Endothelial cell of umbilical vein (primary cell): ENCODE measurements around the gene CASP2. TPM values are rescaled to one million over a fixed set of nuclear protein-coding genes. Genes with fewer than 3 reads are reported as not detected.

ENCODE experiments used
- BruUV-seq: library from RNA; stranded (reverse); fragments of 400-500 nt; replicated peaks from 2 replicates; lab custom pipeline; 2021; lab: Mats Ljungman, UMichigan
- CTCF ChIA-PET: fragments of 300-600, 350-600 bp; sonication (Branson Sonifier 250); formaldehyde crosslinking; loops from one replicate; lab custom pipeline; 2021; ENCODE audit warnings: antibody characterized with exemption, inconsistent platforms; lab: Charles Lee
- POLR2A ChIA-PET: fragments of 300-600, 350-600 bp; sonication (Branson Sonifier 250); formaldehyde crosslinking; loops from one replicate; lab custom pipeline; 2021; ENCODE audit warnings: antibody characterized with exemption, inconsistent platforms; lab: Charles Lee
- DNase-seq: peaks from one replicate; pipeline ENCODE4 v3.0.0-alpha.2; 2011; ENCODE audit warnings: low read depth, low spot score
- FAIRE-seq: peaks from 2 replicates; lab custom pipeline; 2011; peaks lifted over from hg19 to GRCh38; lab: Jason Lieb, UNC
- H2AFZ ChIP-seq: 2 replicates; pipeline ENCODE4 v1.6.0; 2012; ENCODE audit warnings: low read depth, low read length, control low read depth, inconsistent platforms
- H3K27ac ChIP-seq: 2 replicates; pipeline ENCODE4 v1.5.1; 2011; ENCODE audit warnings: low read depth, mild to moderate bottlenecking, control low read depth, low read length, moderate library complexity; ENCODE audit not compliant: insufficient read depth
- H3K27me3 ChIP-seq, 2 experiments: 2 replicates each; pipeline versions ENCODE4 v1.6.0 to v1.6.1; 2011; ENCODE audit warnings: low read length in 2 of 2, mixed read lengths in 1 of 2; ENCODE audit not compliant: control insufficient read depth in 2 of 2, insufficient read depth in 2 of 2
- H3K36me3 ChIP-seq, 2 experiments: 2 replicates in 1 of 2; 3 replicates in 1 of 2; pipeline ENCODE4 v1.5.1; 2011; ENCODE audit warnings: low read length in 2 of 2, mild to moderate bottlenecking in 1 of 2, moderate library complexity in 1 of 2; ENCODE audit not compliant: control insufficient read depth in 2 of 2, insufficient read depth in 2 of 2; ENCODE audit errors: extremely low read depth in 1 of 2
- H3K4me1 ChIP-seq: 3 replicates; pipeline ENCODE4 v1.5.1; 2011; ENCODE audit warnings: mild to moderate bottlenecking, low read length; ENCODE audit not compliant: control insufficient read depth, insufficient read depth; ENCODE audit errors: extremely low read depth
- H3K4me2 ChIP-seq: 2 replicates; pipeline ENCODE4 v1.6.1; 2011; ENCODE audit warnings: low read length, control low read depth, mixed read lengths; ENCODE audit not compliant: insufficient read depth
- H3K4me3 ChIP-seq, 3 experiments: fragments of 200-600 bp in 1 of 3; sonication (generic), shearing (Covaris generic) in 1 of 3; replicated peaks in 1 of 3; 2 replicates each; pipeline ENCODE4 v1.5.1; 2011 to 2016; ENCODE audit warnings: control low read depth in 3 of 3, low read length in 3 of 3, mild to moderate bottlenecking in 2 of 3, inconsistent platforms in 1 of 3, low read depth in 1 of 3, moderate library complexity in 1 of 3; ENCODE audit not compliant: insufficient read depth in 1 of 3
- H3K79me2 ChIP-seq: 2 replicates; pipeline ENCODE4 v1.6.0; 2012; ENCODE audit warnings: low read length, inconsistent platforms; ENCODE audit not compliant: control insufficient read depth, insufficient read depth
- H3K9ac ChIP-seq: replicated peaks from 2 replicates; pipeline ENCODE3; 2011; ENCODE audit warnings: low read length, control low read depth; ENCODE audit not compliant: insufficient read depth; ENCODE audit errors: extremely low read depth
- H3K9me1 ChIP-seq: replicated peaks from 3 replicates; pipeline ENCODE4 v1.6.0; 2011; ENCODE audit warnings: mild to moderate bottlenecking, low read length; ENCODE audit not compliant: control insufficient read depth, insufficient read depth; ENCODE audit errors: extremely low read depth
- H3K9me3 ChIP-seq: replicated peaks from 2 replicates; pipeline ENCODE4 v1.5.1; 2012; ENCODE audit warnings: low read length, inconsistent platforms; ENCODE audit not compliant: control insufficient read depth, insufficient read depth
- H4K20me1 ChIP-seq: replicated peaks from 2 replicates; pipeline ENCODE3; 2011; ENCODE audit warnings: mild to moderate bottlenecking, low read length; ENCODE audit not compliant: control insufficient read depth, insufficient read depth; ENCODE audit errors: extremely low read depth
- CTCF ChIP-seq, 2 donors: IDR thresholded peaks; 1 replicate in 1 of 2; 2 replicates in 1 of 2; pipeline ENCODE4 v1.5.1; 2011; ENCODE audit warnings: low read length in 2 of 2, mild to moderate bottlenecking in 2 of 2, moderate library complexity in 2 of 2, control low read depth in 1 of 2, inconsistent platforms in 1 of 2, low read depth in 1 of 2; ENCODE audit not compliant: insufficient read depth in 1 of 2; ENCODE audit errors: extremely low read depth in 1 of 2
- EZH2 ChIP-seq: IDR thresholded peaks from 2 replicates; pipeline ENCODE4 v1.6.1; 2012; ENCODE audit warnings: borderline replicate concordance, low read depth, mild to moderate bottlenecking, moderate library complexity, low read length, inconsistent platforms; ENCODE audit not compliant: severe bottlenecking
- FOS ChIP-seq: IDR thresholded peaks from 2 replicates; pipeline ENCODE4 v1.6.1; 2011; ENCODE audit warnings: mild to moderate bottlenecking, low read length, moderate library complexity, borderline replicate concordance; ENCODE audit not compliant: insufficient read depth
- GATA2 ChIP-seq: IDR thresholded peaks from 2 replicates; pipeline ENCODE4 v1.7.0; 2011; ENCODE audit warnings: low read depth, mild to moderate bottlenecking, moderate library complexity, mixed read lengths, low read length; ENCODE audit not compliant: insufficient read length, insufficient read depth
- JUN ChIP-seq: IDR thresholded peaks from 2 replicates; pipeline ENCODE4 v1.6.1; 2011; ENCODE audit warnings: borderline replicate concordance, low read depth; ENCODE audit not compliant: insufficient read length, insufficient read depth
- MAX ChIP-seq: IDR thresholded peaks from 2 replicates; pipeline ENCODE4 v1.6.1; 2011; ENCODE audit not compliant: insufficient read depth, insufficient read length
- MYC ChIP-seq: IDR thresholded peaks from one replicate; pipeline ENCODE4 v1.6.1; 2011; ENCODE audit warnings: mild to moderate bottlenecking, low read depth, low read length
- POLR2A ChIP-seq: IDR thresholded peaks from 2 replicates; pipeline ENCODE4 v1.6.1; 2012; ENCODE audit warnings: low read depth, mild to moderate bottlenecking, control low read depth, low read length
- POLR2AphosphoS5 ChIP-seq: IDR thresholded peaks from 2 replicates; pipeline ENCODE4 v1.6.1; 2012; ENCODE audit warnings: low read depth, mild to moderate bottlenecking, control low read depth, low read length, moderate library complexity; ENCODE audit not compliant: insufficient read depth
- dilution Hi-C: fragments of 300-500 bp; cut with MboI; formaldehyde crosslinking; loops from one replicate; pipeline ENCODE4 v1.15.0; 2019; ENCODE audit warnings: low sequenced_read_pairs; ENCODE audit not compliant: extremely low pct_ligation_motif_present
- intact Hi-C: fragments of 100-400 bp; cut with micrococcal nuclease; formaldehyde crosslinking; loops from one replicate; pipeline ENCODE4 v1.10.0; 2022
- polyA plus RNA-seq, 4 experiments: library from polyadenylated mRNA; depleted of rRNA in 3 of 4; stranded (reverse) in 3 of 4; unstranded in 1 of 4; fragments of >200 nt; gene quantifications; 2 replicates each; pipeline versions ENCODE4 v1.2.1 to v1.2.3, GENCODE V29; 2011 to 2012; ENCODE audit warnings: missing spikeins in 1 of 4
- total RNA-seq: library from RNA; stranded (reverse); gene quantifications from 2 replicates; pipeline ENCODE4 v1.2.3, GENCODE V29; 2021

CASP2 gene
- total and polyA plus RNA-seq, 2 donors (not counting 3 experiments of a cell fraction or from before 2014, with no cell fraction given): 36.3 to 57.9 TPM

- Histone ChIP-seq H3K9me3 (no peaks in the 10 kb centered on the region), H3K27me3 (no peaks in the 10 kb centered on the region), H3K79me2 (no peaks in the 10 kb centered on the region), H3K4me2 (no peak overlapping the region), H3K27ac (no peak overlapping the region), H3K4me1 (no peaks in the 10 kb centered on the region), H3K36me3 (peaks cover 33 to 44% of the 10 kb centered on the region in 2 experiments), H3K9ac (no peak overlapping the region), H3K9me1 (no peaks in the 10 kb centered on the region), H3K4me3 (no peak overlapping the region), H4K20me1 (no peaks in the 10 kb centered on the region), H2AFZ (no peak overlapping the region)
- FAIRE-seq: peak; percentile 74
- dilution Hi-C loops (no loop called here), intact Hi-C loops (loop anchor here (1.0 to 5.0 kb wide), 2 partner anchors 57 to 65 kb away; partner anchors contain the start of gene FAM131B)
- DNase-seq: peak; percentile 57
- ChIA-PET POLR2A (no interaction called here), CTCF (interaction anchor here (0.7 to 2.8 kb wide), 8 partner anchors 10 to 91 kb away, joined by 3 to 45 read pairs (median 6); no protein-coding TSS in a partner anchor)
- no peak for TF ChIP-seq MYC
- TF ChIP-seq CTCF (IDR thresholded peaks at IDR 0.05; ENCODE audit: extremely low read depth in 1 of 2, insufficient read depth in 1 of 2, low read depth in 1 of 2, low read length in 2 of 2): peak; percentile 72 to 86
- TSS peak; percentile 30 for BruUV-seq
These were observed 17.4 kb downstream of the CASP2 start for GRCh38 chr7:143305423-143306070.

- no peaks in the 10 kb centered on the region for H4K20me1 ChIP-seq
- no peak overlapping the region for H3K9ac ChIP-seq
- CTCF ChIA-PET: interaction anchor here (1.5 to 2.7 kb wide), 9 partner anchors 9 to 301 kb away, joined by 3 to 14 read pairs (median 6); no protein-coding TSS in a partner anchor
- no peaks in the 10 kb centered on the region for H3K79me2 ChIP-seq
- POLR2A ChIA-PET: no interaction called here
- peaks cover 19 to 20% of the 10 kb centered on the region in 2 experiments for H3K36me3 ChIP-seq
- H3K4me2 ChIP-seq: no peak overlapping the region
- DNase-seq (no peak), FAIRE-seq (no peak)
- TF ChIP-seq MYC (no peak), CTCF (IDR thresholded peaks at IDR 0.05; ENCODE audit: extremely low read depth in 1 of 2, insufficient read depth in 1 of 2, low read depth in 1 of 2, low read length in 2 of 2) (no peak), FOS (no peak), POLR2A (no peak), JUN (no peak), POLR2AphosphoS5 (no peak), EZH2 (no peak), GATA2 (no peak), MAX (no peak)
- H3K4me3 ChIP-seq: no peak overlapping the region
- no peaks in the 10 kb centered on the region for H3K27me3 ChIP-seq
- no peaks in the 10 kb centered on the region for H3K9me1 ChIP-seq
- intact Hi-C loops (loop anchor here (2.0 to 5.0 kb wide), 2 partner anchors 54 to 108 kb away; partner anchors contain the start of gene FAM131B), dilution Hi-C loops (no loop called here)
- no peaks in the 10 kb centered on the region for H3K4me1 ChIP-seq
- H2AFZ ChIP-seq: no peak overlapping the region
- H3K27ac ChIP-seq: no peak overlapping the region
- no TSS peak for BruUV-seq
- H3K9me3 ChIP-seq: no peaks in the 10 kb centered on the region
These were observed 20.5 kb downstream of the CASP2 start for GRCh38 chr7:143308632-143309031.
